PC-3 (cell line): ENCODE data around the gene DEPDC1B. TPM values are rescaled to one million over a fixed set of nuclear protein-coding genes. Genes with fewer than 3 reads are reported as not detected.
A peak's percentile ranks its signal among the peaks of the same experiment; 100 is the strongest.
"Not testable (repeated sequence)": the region's sequence is repeated elsewhere in the genome, so short reads cannot be mapped to it uniquely, and the experiment has no call there.

Experiments
- ATAC-seq: fragments of 200-7000 bp; cut with Tn5 transposase; 2 replicates; pipeline ENCODE4 v1.9.1; 2020; ENCODE audit warnings: mild to moderate bottlenecking, moderate library complexity
- BruUV-seq: library from RNA; stranded (reverse); fragments of 400-500 nt; replicated peaks from 2 replicates; lab custom pipeline; 2021; lab: Mats Ljungman, UMichigan
- CTCF ChIA-PET: fragments of 300-600 bp; sonication (Branson Sonifier 250); formaldehyde crosslinking; loops from one replicate; lab custom pipeline; 2022; ENCODE audit warnings: antibody characterized with exemption; lab: Charles Lee
- POLR2A ChIA-PET: fragments of 300-600 bp; sonication (Branson Sonifier 250); formaldehyde crosslinking; loops from one replicate; lab custom pipeline; 2022; ENCODE audit warnings: antibody characterized with exemption; ENCODE audit not compliant: unreplicated experiment; lab: Charles Lee
- DNase-seq: peaks from one replicate; pipeline ENCODE4 v3.0.0-alpha.2; 2015
- H2AFZ ChIP-seq: fragments of 300-600 bp; sonication (generic); 2 replicates; pipeline ENCODE4 v1.6.0; 2016; ENCODE audit warnings: antibody characterized with exemption, low read length
- H3F3A ChIP-seq: fragments of 300-600 bp; sonication (generic); one replicate; pipeline ENCODE4 v1.6.0; 2017; ENCODE audit warnings: antibody characterized with exemption, low read length, control low read depth, mild to moderate bottlenecking; ENCODE audit not compliant: unreplicated experiment
- H3K27ac ChIP-seq: fragments of 300-600 bp; sonication (generic); 2 replicates; pipeline ENCODE4 v1.5.1; 2016; ENCODE audit warnings: mild to moderate bottlenecking, low read length
- H3K27me3 ChIP-seq: fragments of 300-600 bp; sonication (generic); 2 replicates; pipeline ENCODE4 v1.6.1; 2016; ENCODE audit warnings: low read length, mixed read lengths
- H3K36me3 ChIP-seq: fragments of 300-600 bp; sonication (generic); 2 replicates; pipeline ENCODE4 v1.6.1; 2016; ENCODE audit warnings: low read depth, mixed run types, low read length, mixed read lengths
- H3K4me1 ChIP-seq: fragments of 300-600 bp; sonication (generic); 2 replicates; pipeline ENCODE4 v1.5.1; 2016; ENCODE audit warnings: low read length; ENCODE audit not compliant: insufficient read depth
- H3K4me2 ChIP-seq: fragments of 300-600 bp; sonication (generic); 2 replicates; pipeline ENCODE4 v1.6.0; 2016; ENCODE audit warnings: low read length
- H3K4me3 ChIP-seq: fragments of 300-600 bp; sonication (generic); 2 replicates; pipeline ENCODE4 v1.5.1; 2016; ENCODE audit warnings: mild to moderate bottlenecking, low read length, mixed read lengths
- H3K79me2 ChIP-seq: fragments of 300-600 bp; sonication (generic); 2 replicates; pipeline ENCODE4 v1.6.1; 2017; ENCODE audit warnings: low read length, mixed read lengths
- H3K9ac ChIP-seq: fragments of 300-600 bp; sonication (generic); 2 replicates; pipeline ENCODE4 v1.6.0; 2016; ENCODE audit warnings: mild to moderate bottlenecking, low read length
- H3K9me2 ChIP-seq: fragments of 300-600 bp; sonication (generic); replicated peaks from 2 replicates; pipeline ENCODE4 v1.6.1; 2016; ENCODE audit warnings: mixed run types, low read length, mixed read lengths
- H3K9me3 ChIP-seq: fragments of 300-600 bp; sonication (generic); 2 replicates; pipeline ENCODE4 v1.6.1; 2016; ENCODE audit warnings: low read length, mixed read lengths
- H4K20me1 ChIP-seq: fragments of 300-600 bp; sonication (generic); 2 replicates; pipeline ENCODE4 v1.6.1; 2016; ENCODE audit warnings: low read length, mixed read lengths
- CTCF ChIP-seq: fragments of 300-600 bp; sonication (generic); conservative IDR thresholded peaks from 2 replicates; pipeline ENCODE4 v1.5.1; 2017; ENCODE audit warnings: antibody characterized with exemption, low read depth, mild to moderate bottlenecking, low read length
- EZH2 ChIP-seq: fragments of 300-600 bp; sonication (generic); IDR thresholded peaks from one replicate; pipeline ENCODE4 v1.6.1; 2017; ENCODE audit warnings: antibody characterized with exemption, mild to moderate bottlenecking, low read length; ENCODE audit not compliant: unreplicated experiment
- EZH2phosphoT487 ChIP-seq: fragments of 300-600 bp; sonication (generic); IDR thresholded peaks from 2 replicates; pipeline ENCODE4 v1.6.1; 2018; ENCODE audit warnings: mild to moderate bottlenecking, antibody characterized with exemption, low read length, borderline replicate concordance
- intact Hi-C: fragments of 100-400 bp; cut with micrococcal nuclease; formaldehyde crosslinking; loops from 2 replicates; pipeline ENCODE4 v1.9.0; 2023
- total RNA-seq: library from RNA; depleted of rRNA; stranded (reverse); fragments of >200 nt; gene quantifications from 2 replicates; pipeline ENCODE4 v1.2.3, GENCODE V29; 2014

The DEPDC1B gene
- total RNA-seq, 1 experiment from 2014 or later, result 22.7 TPM

- Histone ChIP-seq H3K36me3 (no peaks in the 10 kb centered on the region), H3K9me2 (no peaks in the 10 kb centered on the region), H3K4me2 (no peak overlapping the region), H3K27ac (no peak overlapping the region), H3F3A (no peaks in the 10 kb centered on the region), H3K27me3 (no peaks in the 10 kb centered on the region), H3K9ac (no peak overlapping the region), H2AFZ (no peak overlapping the region), H3K9me3 (no peaks in the 10 kb centered on the region), H4K20me1 (no peaks in the 10 kb centered on the region), H3K4me1 (no peaks in the 10 kb centered on the region), H3K4me3 (no peak overlapping the region), H3K79me2 (no peaks in the 10 kb centered on the region)
- no TSS peak for BruUV-seq
- TF ChIP-seq CTCF, result no peak
- no peak for TF ChIP-seq EZH2
- TF ChIP-seq EZH2phosphoT487, result no peak
- intact Hi-C loops, result no loop called here
- ATAC-seq (no peak), DNase-seq (no peak)
- POLR2A ChIA-PET, result interaction anchor here (0.5 kb wide), 1 partner anchor 13 kb away, joined by 3 read pairs; no protein-coding TSS in a partner anchor
- CTCF ChIA-PET, result no interaction called here
Observed at GRCh38 chr5:60590172-60590571, 109.8 kb downstream of the DEPDC1B start.

GRCh38 chr5:60587312-60587711, 112.7 kb downstream of the DEPDC1B start:
- H4K20me1 ChIP-seq, H3K79me2 ChIP-seq, ATAC-seq, H3K27ac ChIP-seq, H3K4me2 ChIP-seq, H3K4me3 ChIP-seq, H3K9me3 ChIP-seq, H3K27me3 ChIP-seq, CTCF ChIA-PET, BruUV-seq, H3K9ac ChIP-seq, POLR2A ChIA-PET, H3K9me2 ChIP-seq, H3K36me3 ChIP-seq, DNase-seq, H3K4me1 ChIP-seq, H2AFZ ChIP-seq, H3F3A ChIP-seq: not testable (repeated sequence)
- intact Hi-C loops, result loop anchor here (2.0 kb wide), 1 partner anchor 775 kb away; no protein-coding TSS in a partner anchor

GRCh38 chr5:60586307-60586901, 113.6 kb downstream of the DEPDC1B start:
- H4K20me1 ChIP-seq, result no peaks in the 10 kb centered on the region
- no peak for ATAC-seq
- no peaks in the 10 kb centered on the region for H3K9me3 ChIP-seq
- no peak for TF ChIP-seq EZH2phosphoT487
- TF ChIP-seq CTCF, result peak; percentile 57
- no peak for TF ChIP-seq EZH2
- H3K79me2 ChIP-seq, result no peaks in the 10 kb centered on the region
- H3K4me3 ChIP-seq, result no peak overlapping the region
- no peaks in the 10 kb centered on the region for H3K9me2 ChIP-seq
- POLR2A ChIA-PET, result no interaction called here
- no TSS peak for BruUV-seq
- no peaks in the 10 kb centered on the region for H3K27me3 ChIP-seq
- no peaks in the 10 kb centered on the region for H3K36me3 ChIP-seq
- no peaks in the 10 kb centered on the region for H3K4me1 ChIP-seq
- DNase-seq, result peak; percentile 12
- no peak overlapping the region for H2AFZ ChIP-seq
- H3F3A ChIP-seq, result no peaks in the 10 kb centered on the region
- H3K27ac ChIP-seq, result no peak overlapping the region
- no peak overlapping the region for H3K9ac ChIP-seq
- intact Hi-C loops, result loop anchor here (2.0 kb wide), 1 partner anchor 774 kb away; no protein-coding TSS in a partner anchor
- no peak overlapping the region for H3K4me2 ChIP-seq
- CTCF ChIA-PET, result no interaction called here
